Activated T-cell treated with anti-CD3 and anti-CD28 coated beads for 24 hours (primary cell): ENCODE results near the gene RIOK1.
"Not testable (repeated sequence)": the region's sequence is repeated elsewhere in the genome, so short reads cannot be mapped to it uniquely, and the experiment has no call there.

ENCODE experiments used
- DNase-seq: peaks from one replicate; pipeline ENCODE4 v3.0.0-alpha.2; 2020; ENCODE audit warnings: low read depth

RIOK1 gene

DNA sequence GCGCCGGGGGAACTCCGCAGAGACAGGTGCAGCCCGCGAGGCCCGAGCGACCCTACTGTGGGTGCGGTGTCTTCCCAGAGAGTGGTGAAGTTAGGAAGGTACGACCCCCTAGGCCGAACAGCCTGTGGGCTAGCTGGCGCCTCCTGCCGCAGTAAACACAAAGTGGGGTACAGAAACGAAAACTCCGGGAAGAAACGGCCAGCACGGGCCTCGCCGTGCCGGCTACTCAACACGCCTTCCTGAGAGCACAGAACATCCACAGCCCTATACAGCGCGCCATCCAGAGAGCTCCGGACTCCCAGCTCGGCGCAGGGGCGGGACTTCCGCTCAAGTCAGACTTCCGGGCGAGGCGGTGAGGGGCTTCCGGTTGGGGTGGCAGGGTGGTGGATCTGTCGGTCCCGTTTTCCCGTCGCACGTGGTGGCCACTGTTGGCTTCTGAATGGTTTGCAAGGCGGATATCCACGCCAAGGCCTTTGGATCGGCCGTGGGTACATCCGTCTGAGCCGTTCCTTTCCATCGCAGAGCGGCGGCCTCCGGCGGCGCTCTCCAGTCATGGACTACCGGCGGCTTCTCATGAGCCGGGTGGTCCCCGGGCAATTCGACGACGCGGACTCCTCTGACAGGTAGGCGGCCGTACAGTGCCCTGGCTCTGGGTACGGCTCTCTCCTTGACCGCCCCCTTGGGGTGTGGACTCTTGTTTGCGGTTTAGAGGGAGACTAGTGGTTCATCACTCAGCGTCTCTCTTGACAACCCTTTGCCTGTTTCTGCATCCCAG, at the start of gene RIOK1, which contains the start of gene CAGE1:
RIOK1 (plus strand) TSS at position 358 of the 775 bp plus-strand sequence; CDS start at position 553, 195 bp downstream.
CAGE1 (minus strand) TSS at position 292 of the 775 bp plus-strand sequence. CDS start 2,569 bp downstream, outside the sequence.
- peak; percentile 94 for DNase-seq

DNA sequence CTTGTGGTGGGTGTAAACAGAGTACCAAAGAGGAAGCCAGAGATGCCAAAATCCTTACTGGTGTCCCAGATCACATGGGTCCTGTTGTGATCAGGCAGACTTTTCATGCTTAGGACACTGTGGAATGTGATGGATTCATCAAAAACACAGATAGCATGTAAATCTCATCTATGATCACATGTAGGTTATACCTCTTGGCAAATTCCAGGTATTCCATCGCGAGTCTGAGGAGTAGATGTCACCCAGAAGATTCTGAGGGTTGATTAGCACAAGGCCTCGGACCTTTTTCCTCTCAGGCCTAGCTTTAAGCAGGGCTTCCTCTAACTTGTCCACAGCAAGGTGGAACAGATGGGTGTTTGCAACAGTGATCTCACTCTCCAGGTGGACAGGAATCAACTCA, 48.3 kb upstream of the RIOK1 start:
- no peak for DNase-seq

DNA sequence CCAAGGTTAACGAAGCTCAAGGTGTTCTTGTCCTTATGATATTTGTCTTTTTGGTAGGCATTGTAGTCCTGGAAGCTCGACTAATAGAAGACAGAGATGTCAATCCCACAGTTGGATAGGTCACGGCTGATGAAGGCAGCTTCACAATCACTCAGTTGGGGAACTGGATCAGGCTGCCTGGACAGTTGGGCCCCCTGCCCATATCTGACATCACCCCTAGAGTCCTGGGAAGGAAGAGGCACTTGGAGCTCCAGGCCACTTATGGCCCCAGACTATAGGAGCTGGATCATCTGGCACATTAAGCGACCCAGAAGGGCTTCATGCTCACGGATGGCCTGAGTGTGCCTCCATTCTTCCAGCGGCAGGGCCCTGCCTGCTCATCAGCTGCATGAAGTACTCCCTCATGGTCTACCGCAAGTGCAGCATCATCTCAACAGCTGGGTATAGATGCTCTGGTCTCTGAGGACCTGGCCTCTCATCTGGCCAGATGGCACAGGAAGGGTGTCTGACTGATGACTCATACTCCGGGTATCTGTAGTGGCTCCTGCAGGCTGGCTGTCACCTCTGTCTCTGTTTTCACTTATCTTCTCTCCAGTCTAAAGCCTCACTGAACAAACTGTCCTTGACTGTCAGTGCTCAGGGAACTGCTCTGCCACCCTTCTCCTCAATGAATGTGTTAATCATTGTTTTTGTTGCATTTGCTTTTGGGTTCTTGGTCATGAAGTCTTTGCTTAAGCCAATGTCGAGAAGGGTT, 47.4 kb upstream of the RIOK1 start:
- DNase-seq = no peak

DNA sequence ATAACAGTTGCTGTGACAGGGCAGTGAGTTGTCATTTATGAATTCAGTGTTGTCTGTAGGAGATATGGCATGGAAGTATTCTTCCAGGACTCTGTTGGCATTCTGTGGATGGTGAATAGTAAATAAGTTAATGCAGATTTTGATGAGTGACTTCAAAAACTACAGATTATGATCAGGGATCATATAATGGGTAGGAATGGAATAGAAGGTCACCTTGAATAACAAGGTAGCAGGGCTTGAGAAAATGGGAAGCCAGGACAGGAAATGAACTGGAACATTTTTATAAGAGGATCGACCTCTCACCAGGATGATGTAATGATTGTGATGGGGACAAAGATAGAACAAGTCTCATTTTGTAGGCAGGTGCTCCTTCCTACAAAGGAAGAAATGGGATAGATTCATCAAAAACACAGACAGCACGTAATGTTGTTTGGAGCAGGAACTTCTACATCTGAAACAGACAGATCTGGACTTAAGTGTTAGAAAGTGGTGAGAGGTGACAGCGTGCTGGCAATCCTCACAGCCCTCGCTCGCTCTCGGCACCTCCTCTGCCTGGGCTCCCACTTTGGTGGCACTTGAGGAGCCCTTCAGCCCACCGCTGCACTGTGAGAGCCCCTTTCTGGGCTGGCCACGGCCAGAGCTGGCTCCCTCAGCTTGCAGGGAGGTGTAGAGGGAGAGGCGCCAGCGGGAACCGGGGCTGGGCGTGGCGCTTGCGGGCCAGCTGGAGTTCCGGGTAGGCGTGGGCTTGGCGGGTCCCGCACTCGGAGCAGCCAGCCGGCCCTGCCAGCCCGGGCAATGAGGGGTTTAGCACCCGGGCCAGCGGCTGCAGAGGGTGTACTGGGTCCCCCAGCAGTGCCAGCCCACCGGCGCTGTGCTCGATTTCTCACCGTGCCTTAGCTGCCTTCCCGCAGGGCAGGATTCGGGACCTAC, 45.8 kb upstream of the RIOK1 start:
- no peak for DNase-seq

DNA sequence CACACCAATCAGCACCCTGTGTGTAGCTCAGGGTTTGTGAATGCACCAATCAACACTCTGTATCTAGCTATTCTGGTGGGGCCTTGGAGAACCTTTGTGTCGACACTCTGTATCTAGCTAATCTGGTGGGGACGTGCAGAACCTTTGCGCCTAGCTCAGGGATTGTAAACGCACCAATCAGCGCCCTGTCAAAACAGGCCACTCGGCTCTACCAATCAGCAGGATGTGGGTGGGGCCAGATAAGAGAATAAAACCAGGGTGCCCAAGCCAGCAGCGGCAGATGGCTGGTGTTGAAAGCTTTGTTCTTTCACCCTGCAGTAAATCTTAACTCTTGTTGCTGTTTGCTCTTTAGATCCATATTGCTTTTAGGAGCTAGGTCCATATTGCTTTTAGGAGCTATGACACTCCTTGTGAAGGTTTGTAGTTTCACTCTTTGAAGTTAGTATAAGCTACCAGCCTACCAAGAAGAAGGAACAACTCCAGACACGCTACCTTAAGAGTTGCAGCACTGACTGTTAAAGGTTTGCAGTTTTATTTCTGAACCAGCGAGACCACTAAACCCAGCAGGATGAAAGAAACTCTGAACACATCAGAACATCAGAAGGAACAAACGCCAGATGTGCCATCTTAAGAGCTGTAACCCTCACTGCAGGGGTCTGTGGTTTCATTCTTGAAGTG, 44.7 kb upstream of the RIOK1 start:
- not testable (repeated sequence) for DNase-seq

DNA sequence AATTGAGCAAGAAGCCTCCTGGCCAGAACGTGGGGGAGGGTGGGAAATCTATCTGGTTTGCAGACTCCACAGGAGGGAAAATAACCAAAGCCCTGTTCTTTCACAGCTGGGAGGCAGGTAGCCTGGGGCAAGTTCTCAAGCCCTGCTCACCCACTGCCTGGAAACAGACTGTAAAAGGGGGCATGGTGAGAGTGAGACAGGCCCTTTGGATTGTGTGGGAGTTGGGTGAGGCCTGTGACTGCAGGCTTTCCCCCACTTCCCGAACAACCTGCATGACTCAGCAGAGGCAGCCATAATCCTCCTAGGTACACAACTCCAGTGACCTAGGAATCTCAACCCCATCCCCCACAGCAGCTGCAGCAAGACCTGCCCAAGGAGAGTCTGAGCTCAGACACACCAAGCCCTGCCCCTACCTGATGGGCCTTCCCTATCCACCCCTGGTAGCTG, 42.0 kb upstream of the RIOK1 start:
- not testable (repeated sequence) for DNase-seq

DNA sequence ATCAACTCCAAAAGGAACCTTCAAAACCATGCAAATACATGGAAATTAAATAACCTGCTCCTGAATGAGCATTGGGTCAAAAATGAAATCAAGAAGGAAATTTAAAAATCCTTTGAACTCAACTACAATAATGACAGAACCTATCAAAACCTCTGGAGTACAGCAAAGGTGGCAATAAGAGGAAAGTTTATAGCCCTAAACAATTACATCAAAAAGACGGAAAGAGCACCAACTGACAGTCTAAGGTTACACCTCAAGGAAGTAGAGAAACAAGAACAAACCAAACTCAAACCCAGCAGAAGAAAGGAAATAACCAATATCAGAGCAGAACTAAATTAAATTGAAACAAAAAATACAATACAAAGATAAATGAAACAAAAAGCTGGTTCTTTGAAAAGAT, 39.0 kb upstream of the RIOK1 start:
- DNase-seq = not testable (repeated sequence)

DNA sequence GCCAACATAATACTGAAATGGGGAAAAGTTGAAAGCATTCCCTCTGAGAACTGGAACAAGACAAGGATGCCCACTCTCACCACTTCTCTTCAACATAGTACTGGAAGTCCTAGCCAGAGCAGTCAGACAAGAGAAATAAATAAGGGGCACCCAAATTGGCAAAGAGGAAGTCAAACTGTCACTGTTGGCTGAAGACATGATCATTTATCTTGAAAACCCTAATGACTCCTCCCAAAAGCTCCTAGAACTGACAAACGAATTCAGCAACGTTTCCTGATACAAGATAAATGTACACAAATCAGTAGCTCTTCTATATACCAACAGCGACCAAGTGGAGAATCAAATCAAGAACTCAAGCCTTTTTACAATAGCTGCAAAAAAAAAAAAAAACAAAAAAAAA, 37.7 kb upstream of the RIOK1 start:
- not testable (repeated sequence) for DNase-seq

DNA sequence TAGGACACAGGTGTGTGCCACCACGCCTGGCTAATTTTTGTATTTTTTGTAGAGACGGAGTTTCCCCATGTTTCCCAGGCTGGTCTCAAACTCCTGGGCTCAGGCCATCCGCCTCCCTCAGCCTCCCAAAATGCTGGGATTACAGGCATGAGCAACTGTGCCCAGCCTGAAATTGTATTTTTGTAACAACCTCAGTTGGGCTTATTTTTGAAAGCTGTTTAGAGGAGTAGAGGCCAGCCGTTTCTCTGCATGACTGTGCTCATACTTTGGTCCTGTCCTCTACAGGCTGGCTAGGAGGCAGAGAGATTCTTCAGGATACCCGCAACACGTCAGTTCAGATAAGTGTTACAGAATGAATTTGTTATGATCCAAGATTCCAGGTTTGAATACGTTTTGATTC, 22.2 kb upstream of the RIOK1 start:
- no peak for DNase-seq

DNA sequence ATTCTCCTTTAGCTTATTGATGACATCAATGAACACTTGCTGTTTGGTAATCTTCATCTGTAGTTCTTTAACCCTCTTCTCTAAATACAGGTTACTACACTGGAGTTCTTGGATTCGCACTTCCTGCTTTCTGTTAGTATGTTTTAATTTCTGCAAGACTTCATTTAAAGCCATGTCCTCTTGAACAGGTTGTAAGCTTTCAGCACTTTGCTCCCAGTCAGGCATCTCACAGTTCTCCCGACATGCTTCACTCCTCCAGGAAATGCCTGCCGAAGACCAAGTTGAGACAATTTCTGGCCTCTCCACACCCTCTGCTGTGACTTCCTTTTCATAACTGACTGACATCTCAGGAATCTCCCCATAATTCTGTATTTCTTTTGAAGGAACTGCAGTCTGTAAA, 15.9 kb upstream of the RIOK1 start:
- no peak for DNase-seq

DNA sequence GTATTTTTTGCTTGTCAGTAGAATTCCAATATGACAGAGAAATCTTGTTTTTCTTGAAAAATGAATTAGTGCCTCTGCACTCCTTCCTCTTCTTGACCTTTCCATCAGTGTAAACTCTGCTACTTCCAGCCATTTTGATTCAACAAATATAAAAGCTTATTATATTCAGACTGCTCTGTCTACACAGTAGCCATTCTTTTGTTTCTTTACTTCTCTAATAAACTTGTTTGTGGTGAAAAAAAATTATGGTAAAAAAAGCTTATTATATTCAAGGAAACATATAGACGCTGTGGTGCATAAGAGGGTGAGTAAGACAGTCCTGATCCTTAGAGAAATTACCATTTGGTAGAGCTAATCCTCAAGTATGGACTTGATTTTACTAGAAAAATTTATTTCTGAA, 11.6 kb upstream of the RIOK1 start:
- no peak for DNase-seq

DNA sequence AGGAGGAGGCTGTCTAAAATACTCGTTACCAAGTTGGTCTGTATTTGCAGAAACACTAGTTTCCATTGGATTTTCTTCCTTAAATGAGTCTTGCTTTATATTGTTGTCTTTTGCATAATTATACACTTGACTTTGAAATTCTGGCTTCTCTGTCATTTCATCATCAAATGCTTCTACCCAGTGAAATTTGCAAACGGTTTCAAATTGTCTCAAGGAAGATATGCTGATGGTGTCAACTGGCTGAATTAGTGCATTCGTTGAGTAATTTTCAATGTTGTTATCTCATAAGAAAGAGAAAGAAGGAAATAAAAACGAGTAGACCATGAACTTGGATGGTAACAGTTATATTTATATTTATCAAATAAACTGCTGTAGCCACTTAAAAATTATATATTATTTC, 10.9 kb upstream of the RIOK1 start:
- DNase-seq = no peak

DNA sequence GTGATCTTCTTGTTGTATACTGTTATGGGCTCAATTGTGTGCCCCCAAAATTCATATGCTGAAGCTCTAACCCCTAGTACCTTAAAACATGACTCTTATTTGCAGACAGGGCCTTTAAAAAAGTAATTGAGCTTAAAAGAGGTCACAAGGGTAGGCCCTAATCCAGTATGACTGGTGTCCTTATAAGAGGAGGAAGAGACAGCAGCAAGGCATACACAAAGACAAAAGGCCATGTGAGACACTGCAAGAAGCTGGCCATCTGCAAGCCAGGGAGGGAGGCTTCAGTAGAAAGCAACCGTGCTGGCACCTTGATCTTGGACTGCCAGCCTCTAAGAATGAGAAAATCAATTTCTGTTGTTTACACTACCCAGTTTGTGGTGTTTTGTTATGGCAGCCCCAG, 8.5 kb upstream of the RIOK1 start:
- DNase-seq = no peak

DNA sequence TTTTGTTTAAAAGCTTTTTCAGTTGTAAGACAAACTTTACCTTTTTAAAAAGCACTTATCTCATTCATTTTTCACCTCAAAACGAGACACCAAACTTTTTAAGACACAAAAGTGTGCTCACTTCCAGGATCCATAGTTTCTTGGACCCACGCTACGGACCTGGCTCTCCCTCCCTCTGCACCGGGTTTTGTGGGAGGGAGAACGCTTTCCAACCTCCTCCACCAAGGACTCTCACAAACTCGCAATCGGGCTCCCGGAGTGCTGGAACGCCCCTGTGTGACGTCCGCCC, 502 bp upstream of the RIOK1 start:
- no peak for DNase-seq

DNA sequence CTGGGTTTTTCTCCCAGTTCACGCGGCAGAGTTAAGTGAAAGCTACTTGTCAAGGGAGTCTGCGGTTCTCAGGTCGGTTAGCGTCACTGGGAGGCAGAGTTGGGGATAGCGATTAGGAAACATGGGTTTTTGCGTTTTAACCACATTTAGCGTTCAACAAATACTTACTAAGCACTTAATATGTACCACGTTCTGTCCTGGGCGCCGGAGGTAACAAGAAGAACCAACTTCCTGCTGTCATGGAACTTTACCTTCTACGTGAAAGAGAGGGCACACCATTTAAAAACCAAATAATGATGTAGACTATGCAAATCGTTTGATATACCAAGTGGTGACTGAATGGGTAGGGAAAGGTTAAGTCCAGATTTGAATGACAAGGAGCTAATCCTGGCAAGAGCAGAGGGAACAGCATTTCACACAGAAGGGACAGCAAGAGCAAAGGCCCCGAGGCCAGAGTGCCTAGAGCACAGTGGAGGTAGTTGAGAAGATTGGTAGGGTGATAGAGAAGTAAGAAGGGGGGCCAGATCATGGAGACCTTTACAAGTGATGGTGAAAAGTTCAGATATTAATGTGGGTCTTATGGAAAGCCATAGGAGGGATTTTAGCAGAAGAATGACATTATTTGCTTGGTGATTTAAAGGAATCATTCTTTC, 744 bp downstream of the RIOK1 start:
- DNase-seq = no peak

DNA sequence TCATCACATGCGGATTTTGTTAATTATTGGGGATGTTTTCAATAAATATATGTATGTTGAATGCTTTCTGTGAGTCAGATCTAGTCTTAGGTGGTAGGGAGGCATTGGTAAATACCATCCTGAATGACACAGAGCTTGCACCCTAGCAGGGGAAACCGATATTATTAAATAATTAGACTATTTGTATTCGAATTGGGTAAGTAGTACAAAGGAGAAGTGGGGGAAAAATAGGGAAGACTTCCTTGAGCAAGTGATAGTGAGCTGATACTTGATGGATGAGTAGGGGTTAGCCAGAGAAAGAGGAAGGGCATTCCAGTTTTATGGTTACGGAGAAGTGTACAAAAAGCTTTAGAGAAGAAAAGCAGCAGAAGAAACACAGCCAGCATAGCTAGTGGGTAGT, 1.5 kb downstream of the RIOK1 start:
- no peak for DNase-seq

DNA sequence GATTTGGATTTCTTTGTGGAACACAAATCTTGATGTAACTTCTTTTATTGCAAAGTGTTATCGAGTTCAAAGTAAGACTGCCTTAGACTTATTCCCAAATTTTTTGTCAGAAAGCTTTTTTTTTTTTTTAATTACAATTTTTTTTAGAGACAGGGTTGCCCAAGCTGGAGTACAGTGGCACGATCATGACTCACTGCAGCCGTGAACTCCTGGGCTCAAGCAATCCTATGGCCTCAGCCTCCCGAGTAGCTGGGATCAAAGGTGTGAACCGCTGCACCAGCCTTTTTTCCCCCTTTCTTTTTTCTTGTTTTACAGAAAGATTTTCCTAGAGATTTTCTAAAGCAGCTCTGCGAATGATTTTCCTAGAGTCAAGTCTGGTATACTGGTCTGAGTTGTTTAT, 2.8 kb downstream of the RIOK1 start:
- no peak for DNase-seq

DNA sequence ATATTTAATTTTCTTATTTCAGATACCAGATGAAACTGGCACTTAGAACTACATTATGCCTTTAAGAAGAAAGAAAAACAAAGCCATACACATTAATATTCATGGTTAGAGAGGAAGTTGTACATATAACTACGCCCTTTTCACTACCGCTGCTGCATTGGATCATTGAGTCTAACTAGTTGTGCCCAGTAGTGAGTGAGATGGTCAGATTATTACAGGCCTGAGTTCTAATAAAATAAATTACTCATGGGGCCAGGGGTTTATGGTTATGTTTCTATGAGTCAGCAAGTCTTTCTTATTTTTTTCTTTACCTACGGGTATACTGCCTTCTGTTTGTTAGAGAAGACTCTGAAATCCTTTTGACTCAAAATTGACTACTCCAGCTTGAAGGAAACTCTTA, 11.5 kb downstream of the RIOK1 start:
- no peak for DNase-seq

DNA sequence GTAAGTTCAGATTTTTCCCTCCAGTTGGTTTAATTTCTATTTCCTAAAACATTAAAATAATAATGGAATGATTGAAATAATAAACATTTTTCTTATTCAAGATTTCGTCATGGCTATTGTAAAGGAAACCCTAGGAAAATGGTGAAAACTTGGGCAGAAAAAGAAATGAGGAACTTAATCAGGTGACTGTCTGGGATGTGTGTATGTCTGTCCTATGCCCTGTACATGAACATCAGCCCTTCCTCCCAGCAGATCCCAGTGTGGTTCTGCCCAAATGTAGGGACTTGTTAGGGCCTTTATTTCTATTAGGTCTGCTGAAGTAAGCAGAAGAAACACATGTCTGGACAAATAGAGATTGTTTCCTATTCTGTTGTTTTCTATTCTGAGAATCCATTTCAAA, 13.1 kb downstream of the RIOK1 start:
- no peak for DNase-seq

DNA sequence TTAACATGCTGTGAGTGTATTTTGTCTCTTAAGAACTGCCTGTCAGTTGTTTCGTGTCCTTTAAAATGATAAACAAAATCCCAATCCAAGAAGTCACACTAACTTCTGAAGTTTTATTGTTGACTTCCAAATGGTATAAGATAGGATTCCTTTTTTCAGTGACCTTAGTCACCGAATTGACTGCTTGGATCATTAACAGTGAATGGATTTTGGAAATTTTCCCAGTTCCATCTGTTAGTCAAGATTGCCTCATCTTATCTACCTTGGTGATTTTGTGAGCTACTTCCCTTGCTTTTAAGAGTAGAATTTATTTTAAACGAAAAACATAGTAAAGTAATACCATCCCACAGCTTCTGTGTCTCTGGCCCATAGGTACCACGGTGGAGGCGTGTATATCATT, 14.9 kb downstream of the RIOK1 start:
- no peak for DNase-seq

DNA sequence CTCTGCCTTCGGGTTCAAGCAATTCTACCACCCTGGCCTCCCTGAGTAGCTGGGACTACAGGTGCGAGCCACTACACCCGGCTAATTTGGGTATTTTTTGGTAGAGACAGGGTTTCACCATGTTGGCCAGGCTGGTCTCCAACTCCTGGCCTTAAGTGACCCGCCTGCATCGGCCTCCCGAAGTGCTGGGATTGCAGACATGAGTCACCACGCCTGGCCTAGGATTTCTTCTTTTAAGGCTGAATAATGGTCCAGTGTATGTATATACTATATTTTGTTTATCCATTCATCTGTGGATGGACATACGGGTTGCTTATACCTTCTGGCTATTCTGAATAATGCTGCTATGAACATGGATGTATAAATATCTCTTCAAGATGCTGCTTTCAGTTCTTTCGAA, 17.1 kb downstream of the RIOK1 start:
- DNase-seq = no peak
